GM23338 (cell line): ENCODE results near the gene MYO1F. TPM values are rescaled to one million over a fixed set of nuclear protein-coding genes. Genes with fewer than 3 reads are reported as not detected.

Source experiments
- ATAC-seq: fragments of 200-7000 bp; cut with Tn5 transposase; 3 replicates; pipeline ENCODE4 v1.9.1; 2020
- DNase-seq: peaks from one replicate; pipeline ENCODE4 v3.0.0-alpha.2; 2015; ENCODE audit warnings: low spot score
- H2AFZ ChIP-seq: fragments of 200-600 bp; sonication (generic); 2 replicates; pipeline ENCODE4 v1.8.0; 2016; ENCODE audit warnings: antibody characterized with exemption, mild to moderate bottlenecking, moderate library complexity
- H3F3A ChIP-seq: fragments of 200-600 bp; sonication (generic); replicated peaks from 2 replicates; pipeline ENCODE4 v1.8.0; 2017; ENCODE audit warnings: antibody characterized with exemption, mixed run types, low read depth
- H3K27ac ChIP-seq: fragments of 200-600 bp; sonication (generic); 2 replicates; pipeline ENCODE4 v1.6.1; 2016; ENCODE audit warnings: low read depth
- H3K27me3 ChIP-seq: fragments of 200-600 bp; sonication (generic); 2 replicates; pipeline ENCODE4 v1.8.0; 2016; ENCODE audit warnings: mild to moderate bottlenecking, mixed run types, moderate library complexity; ENCODE audit not compliant: insufficient read depth
- H3K36me3 ChIP-seq: fragments of 200-600 bp; sonication (generic); 2 replicates; pipeline ENCODE4 v1.8.0; 2016; ENCODE audit warnings: mild to moderate bottlenecking; ENCODE audit not compliant: insufficient read depth
- H3K4me1 ChIP-seq: fragments of 200-600 bp; sonication (generic); 2 replicates; pipeline ENCODE4 v1.8.0; 2016; ENCODE audit warnings: mild to moderate bottlenecking, moderate library complexity; ENCODE audit not compliant: insufficient read depth
- H3K4me2 ChIP-seq: fragments of 200-600 bp; sonication (generic); 2 replicates; pipeline ENCODE4 v1.7.1; 2017; ENCODE audit warnings: mixed run types
- H3K4me3 ChIP-seq: fragments of 200-600 bp; sonication (generic); 2 replicates; pipeline ENCODE4 v1.6.1; 2016; ENCODE audit warnings: mixed run types
- H3K79me2 ChIP-seq: fragments of 200-600 bp; sonication (generic); replicated peaks from 2 replicates; pipeline ENCODE4 v1.8.0; 2017; ENCODE audit warnings: mild to moderate bottlenecking; ENCODE audit not compliant: insufficient read depth
- H3K9me2 ChIP-seq: fragments of 200-600 bp; sonication (generic); 2 replicates; pipeline ENCODE4 v1.8.0; 2017; ENCODE audit not compliant: insufficient read depth
- H4K20me1 ChIP-seq: fragments of 200-600 bp; sonication (generic); replicated peaks from 2 replicates; pipeline ENCODE4 v1.8.0; 2017; ENCODE audit warnings: mild to moderate bottlenecking; ENCODE audit not compliant: insufficient read depth
- H3K27ac Mint-ChIP-seq: 2 replicates; pipeline ENCODE4 v1.8.0; 2020; ENCODE audit warnings: inconsistent platforms, mild to moderate bottlenecking, moderate library complexity, mixed read lengths
- H3K27me3 Mint-ChIP-seq: 3 replicates; pipeline ENCODE4 v1.8.0; 2022; ENCODE audit warnings: low read depth, mild to moderate bottlenecking, moderate library complexity, mixed read lengths, inconsistent platforms; ENCODE audit not compliant: insufficient read depth, poor library complexity
- H3K36me3 Mint-ChIP-seq: 3 replicates; pipeline ENCODE4 v1.8.0; 2021; ENCODE audit warnings: low read depth, mild to moderate bottlenecking, inconsistent platforms, moderate library complexity, mixed read lengths
- H3K4me1 Mint-ChIP-seq: 3 replicates; pipeline ENCODE4 v1.8.0; 2020; ENCODE audit warnings: mild to moderate bottlenecking, inconsistent platforms, mixed read lengths
- H3K4me3 Mint-ChIP-seq: 3 replicates; pipeline ENCODE4 v1.8.0; 2021; ENCODE audit warnings: moderate library complexity, mild to moderate bottlenecking, inconsistent platforms, mixed read lengths
- H3K9me3 Mint-ChIP-seq: 3 replicates; pipeline ENCODE4 v1.8.0; 2020; ENCODE audit warnings: moderate library complexity, mild to moderate bottlenecking, inconsistent platforms, mixed read lengths
- CREB1 ChIP-seq: fragments of 250-450 bp; sonication (Bioruptor Pico); IDR thresholded peaks from 2 replicates; pipeline ENCODE4 v1.5.0; 2020; ENCODE audit warnings: low read depth, mild to moderate bottlenecking, moderate library complexity
- EZH2 ChIP-seq: fragments of 200-600 bp; sonication (generic); IDR thresholded peaks from one replicate; pipeline ENCODE4 v1.8.0; 2017; ENCODE audit warnings: antibody characterized with exemption, mild to moderate bottlenecking, low read depth; ENCODE audit not compliant: unreplicated experiment
- EZH2phosphoT487 ChIP-seq: fragments of 200-600 bp; sonication (generic); IDR thresholded peaks from one replicate; pipeline ENCODE4 v1.8.1; 2018; ENCODE audit warnings: antibody characterized with exemption; ENCODE audit not compliant: unreplicated experiment
- JUNB ChIP-seq: IDR thresholded peaks from one replicate; pipeline ENCODE4 v1.6.1; 2016; ENCODE audit warnings: antibody characterized with exemption; ENCODE audit not compliant: unreplicated experiment
- NANOG ChIP-seq: IDR thresholded peaks from 2 replicates; pipeline ENCODE4 v1.6.1; 2016; ENCODE audit warnings: antibody characterized with exemption, borderline replicate concordance
- POLR2AphosphoS5 ChIP-seq: IDR thresholded peaks from 2 replicates; pipeline ENCODE4 v1.6.1; 2016; ENCODE audit warnings: antibody characterized with exemption, low read depth
- REST ChIP-seq: IDR thresholded peaks from one replicate; pipeline ENCODE4 v1.6.1; 2018; ENCODE audit warnings: antibody characterized with exemption; ENCODE audit not compliant: unreplicated experiment
- STAT1 ChIP-seq: IDR thresholded peaks from one replicate; pipeline ENCODE4 v1.6.1; 2016; ENCODE audit warnings: antibody characterized with exemption; ENCODE audit not compliant: unreplicated experiment
- ZNF114 ChIP-seq: fragments of 250-450 bp; sonication (Bioruptor Pico); IDR thresholded peaks from 2 replicates; pipeline ENCODE4 v1.5.0; 2020; ENCODE audit warnings: mild to moderate bottlenecking, moderate library complexity
- ZNF331 ChIP-seq: fragments of 250-450 bp; sonication (Bioruptor Pico); IDR thresholded peaks from 2 replicates; pipeline ENCODE4 v1.5.0; 2020; ENCODE audit warnings: low read depth, mild to moderate bottlenecking, moderate library complexity
- ZNF462 ChIP-seq: fragments of 250-450 bp; sonication (Bioruptor Pico); IDR thresholded peaks from 2 replicates; pipeline ENCODE4 v1.5.0; 2020; ENCODE audit warnings: mild to moderate bottlenecking, moderate library complexity
- polyA plus RNA-seq: library from polyadenylated mRNA; unstranded; fragments of >200 nt; fragmentation: Nextera tagmentation; extraction: Ambion mirVana; gene quantifications from 2 replicates; pipeline ENCODE4 v1.2.1, GENCODE V29; 2016
- total RNA-seq: library from RNA; depleted of rRNA; stranded (reverse); fragments of >200 nt; shearing (Covaris generic); gene quantifications from 2 replicates; pipeline ENCODE4 v1.2.3, GENCODE V29; 2014
- TF ChIP-seq, protein P1 (sequence below), 2 experiments: fragments of 200-600 bp in 1 of 2; sonication (generic) in 1 of 2; conservative IDR thresholded peaks; 2 replicates each; pipeline versions ENCODE4 v1.5.1 to v1.6.1; 2016 to 2017; ENCODE audit warnings: antibody characterized with exemption in 2 of 2, low read depth in 2 of 2, mild to moderate bottlenecking in 2 of 2, moderate library complexity in 1 of 2
- TF ChIP-seq, protein P2 (sequence below): IDR thresholded peaks from 2 replicates; pipeline ENCODE4 v1.6.1; 2016; ENCODE audit warnings: antibody characterized with exemption

The MYO1F gene
- total and polyA plus RNA-seq, 2 experiments from 2014 or later: 3.9 to 5.7 TPM

- Mint-ChIP-seq H3K4me1 (no peaks in the 10 kb centered on the region), H3K27me3 (peaks cover 7% of the 10 kb centered on the region), H3K9me3 (no peaks in the 10 kb centered on the region; the same call in 2 of the 3 replicates), H3K4me3 (no peak overlapping the region), H3K36me3 (no peaks in the 10 kb centered on the region), H3K27ac (no peak overlapping the region)
- Histone ChIP-seq H3K4me1 (no peaks in the 10 kb centered on the region), H3K36me3 (no peaks in the 10 kb centered on the region), H2AFZ (no peak overlapping the region), H3F3A (no peaks in the 10 kb centered on the region), H3K4me3 (no peak overlapping the region), H3K27ac (no peak overlapping the region), H3K27me3 (no peaks in the 10 kb centered on the region), H3K79me2 (no peaks in the 10 kb centered on the region), H3K4me2 (no peak overlapping the region), H3K9me2 (no peaks in the 10 kb centered on the region), H4K20me1 (no peaks in the 10 kb centered on the region)
- DNase-seq (no peak), ATAC-seq (no peak)
- no peak for TF ChIP-seq REST
- TF ChIP-seq, protein P1, sequence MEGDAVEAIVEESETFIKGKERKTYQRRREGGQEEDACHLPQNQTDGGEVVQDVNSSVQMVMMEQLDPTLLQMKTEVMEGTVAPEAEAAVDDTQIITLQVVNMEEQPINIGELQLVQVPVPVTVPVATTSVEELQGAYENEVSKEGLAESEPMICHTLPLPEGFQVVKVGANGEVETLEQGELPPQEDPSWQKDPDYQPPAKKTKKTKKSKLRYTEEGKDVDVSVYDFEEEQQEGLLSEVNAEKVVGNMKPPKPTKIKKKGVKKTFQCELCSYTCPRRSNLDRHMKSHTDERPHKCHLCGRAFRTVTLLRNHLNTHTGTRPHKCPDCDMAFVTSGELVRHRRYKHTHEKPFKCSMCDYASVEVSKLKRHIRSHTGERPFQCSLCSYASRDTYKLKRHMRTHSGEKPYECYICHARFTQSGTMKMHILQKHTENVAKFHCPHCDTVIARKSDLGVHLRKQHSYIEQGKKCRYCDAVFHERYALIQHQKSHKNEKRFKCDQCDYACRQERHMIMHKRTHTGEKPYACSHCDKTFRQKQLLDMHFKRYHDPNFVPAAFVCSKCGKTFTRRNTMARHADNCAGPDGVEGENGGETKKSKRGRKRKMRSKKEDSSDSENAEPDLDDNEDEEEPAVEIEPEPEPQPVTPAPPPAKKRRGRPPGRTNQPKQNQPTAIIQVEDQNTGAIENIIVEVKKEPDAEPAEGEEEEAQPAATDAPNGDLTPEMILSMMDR (conservative IDR thresholded peaks at IDR 0.05; ENCODE audit: low read depth in 2 of 2): no peak
- no peak for TF ChIP-seq STAT1
- TF ChIP-seq NANOG: no peak
- no peak for TF ChIP-seq POLR2AphosphoS5
- TF ChIP-seq, protein P2, sequence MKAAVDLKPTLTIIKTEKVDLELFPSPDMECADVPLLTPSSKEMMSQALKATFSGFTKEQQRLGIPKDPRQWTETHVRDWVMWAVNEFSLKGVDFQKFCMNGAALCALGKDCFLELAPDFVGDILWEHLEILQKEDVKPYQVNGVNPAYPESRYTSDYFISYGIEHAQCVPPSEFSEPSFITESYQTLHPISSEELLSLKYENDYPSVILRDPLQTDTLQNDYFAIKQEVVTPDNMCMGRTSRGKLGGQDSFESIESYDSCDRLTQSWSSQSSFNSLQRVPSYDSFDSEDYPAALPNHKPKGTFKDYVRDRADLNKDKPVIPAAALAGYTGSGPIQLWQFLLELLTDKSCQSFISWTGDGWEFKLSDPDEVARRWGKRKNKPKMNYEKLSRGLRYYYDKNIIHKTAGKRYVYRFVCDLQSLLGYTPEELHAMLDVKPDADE: no peak
- TF ChIP-seq CREB1: no peak
- TF ChIP-seq JUNB: no peak
- TF ChIP-seq ZNF331: no peak
- no peak for TF ChIP-seq ZNF462 (CRISPR knock-in tag)
- no peak for TF ChIP-seq EZH2
- no peak for TF ChIP-seq EZH2phosphoT487
- no peak for TF ChIP-seq ZNF114 (CRISPR knock-in tag)
Observed at GRCh38 chr19:8567522-8568172, 9.6 kb downstream of the MYO1F start.
